ENCODE data around the gene DYNC1LI1. TPM values are rescaled to one million over a fixed set of nuclear protein-coding genes. Genes with fewer than 3 reads are reported as not detected.

The DYNC1LI1 gene
- 51.0 TPM for polyA plus RNA-seq (2013, experiment 1 of 2; ENCODE audit: insufficient read length)
- polyA plus RNA-seq (2013, experiment 2 of 2; ENCODE audit: insufficient read length) = 43.2 TPM

GRCh38 chr3:32570421-32571191, at the start of gene DYNC1LI1:
DYNC1LI1 (minus strand) TSS chr3:32570858; CDS start chr3:32570770, 88 bp downstream.
- peak; percentile 93 for DNase-seq

DNA sequence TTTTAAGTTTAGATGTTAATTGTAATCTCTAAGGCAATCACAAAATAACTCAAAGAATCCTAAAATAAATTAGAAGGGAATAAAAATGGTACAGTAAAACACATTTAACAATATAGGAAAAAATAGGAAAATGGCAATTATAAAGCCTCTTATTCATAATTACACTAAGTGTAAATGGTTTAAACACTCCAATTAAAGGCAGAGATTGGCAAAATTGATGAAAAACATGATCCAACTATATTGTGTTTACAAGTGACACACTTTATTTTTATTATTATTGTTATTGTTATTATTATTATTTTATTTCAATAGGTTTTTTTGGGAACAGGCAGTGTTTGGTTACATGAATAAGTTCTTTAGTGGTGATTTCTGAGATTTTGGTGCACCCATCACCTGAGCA, 48.7 kb upstream of the DYNC1LI1 start:
- DNase-seq = no peak

GRCh38 chr3:32616267-32616962, 45.8 kb upstream of the DYNC1LI1 start:
- DNase-seq = no peak

DNA sequence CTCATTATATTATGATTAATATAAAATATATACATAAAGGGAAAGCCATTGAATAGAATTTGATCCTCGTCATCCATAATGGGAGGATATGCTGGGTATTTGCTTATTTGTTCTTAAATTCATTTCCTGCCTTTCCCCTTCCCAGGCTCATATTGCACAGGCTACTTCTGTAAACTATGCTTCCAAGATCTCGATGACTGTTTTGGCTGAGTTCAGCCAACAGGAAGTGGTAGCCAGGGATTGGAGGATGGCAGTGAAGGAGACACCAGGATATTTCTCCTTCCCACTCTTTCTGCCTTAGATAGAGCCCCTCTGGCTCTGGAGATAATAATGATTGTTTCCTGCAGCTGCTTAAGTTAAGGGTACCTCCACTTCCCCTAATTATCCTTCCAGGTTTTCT, 44.3 kb upstream of the DYNC1LI1 start:
- DNase-seq = peak; percentile 52

GRCh38 chr3:32613183-32613582, 42.5 kb upstream of the DYNC1LI1 start:
- DNase-seq = no peak

- no peak for DNase-seq
Measured at GRCh38 chr3:32612547-32612946, 41.9 kb upstream of the DYNC1LI1 start.

- no peak for DNase-seq
Measured at GRCh38 chr3:32607522-32607921, 36.9 kb upstream of the DYNC1LI1 start.

DNA sequence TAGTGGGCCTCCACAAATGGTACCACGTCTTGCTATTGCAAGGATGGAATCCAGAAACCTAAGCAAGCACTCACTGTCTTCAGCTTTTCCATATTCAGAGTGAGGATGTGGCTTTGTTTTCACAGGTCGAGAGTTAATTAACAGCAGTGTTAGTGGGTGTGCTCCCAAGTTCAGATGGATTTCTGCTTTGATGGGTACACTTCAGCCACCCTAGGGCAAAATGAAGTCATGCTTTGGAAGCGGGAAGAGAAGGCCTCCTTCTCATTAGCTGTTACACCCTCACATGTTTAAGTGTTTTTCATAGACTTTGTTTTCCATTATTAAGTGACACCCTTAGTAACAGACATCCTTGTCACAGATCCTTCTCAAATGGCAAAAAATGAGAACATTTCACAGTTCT, 36.3 kb upstream of the DYNC1LI1 start:
- no peak for DNase-seq

GRCh38 chr3:32606277-32606676, 35.6 kb upstream of the DYNC1LI1 start:
- no peak for DNase-seq

GRCh38 chr3:32603064-32603463, 32.4 kb upstream of the DYNC1LI1 start:
- DNase-seq = no peak

DNA sequence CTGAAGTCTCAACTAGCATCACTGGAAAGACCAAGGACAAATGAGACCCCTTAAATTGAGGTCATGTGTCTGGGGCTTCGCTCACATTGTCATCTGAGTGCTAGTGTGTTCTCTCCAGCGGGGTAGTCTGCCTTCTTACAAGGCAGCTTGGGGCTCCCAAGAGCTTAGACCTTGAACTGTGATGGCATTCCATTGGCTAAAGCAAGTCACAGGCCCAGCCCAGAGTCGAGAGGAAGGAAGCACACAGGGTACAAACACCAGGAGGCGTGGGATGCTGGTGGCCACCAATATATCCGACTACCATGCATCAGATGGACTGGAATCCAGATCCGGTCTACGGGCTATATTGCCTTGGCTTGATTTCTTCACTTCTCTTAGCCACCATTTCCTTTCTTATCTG, 31.5 kb upstream of the DYNC1LI1 start:
- no peak for DNase-seq

- DNase-seq = no peak
Measured at GRCh38 chr3:32601722-32602121, 31.1 kb upstream of the DYNC1LI1 start.

GRCh38 chr3:32597656-32598055, 27.0 kb upstream of the DYNC1LI1 start:
- no peak for DNase-seq

DNA sequence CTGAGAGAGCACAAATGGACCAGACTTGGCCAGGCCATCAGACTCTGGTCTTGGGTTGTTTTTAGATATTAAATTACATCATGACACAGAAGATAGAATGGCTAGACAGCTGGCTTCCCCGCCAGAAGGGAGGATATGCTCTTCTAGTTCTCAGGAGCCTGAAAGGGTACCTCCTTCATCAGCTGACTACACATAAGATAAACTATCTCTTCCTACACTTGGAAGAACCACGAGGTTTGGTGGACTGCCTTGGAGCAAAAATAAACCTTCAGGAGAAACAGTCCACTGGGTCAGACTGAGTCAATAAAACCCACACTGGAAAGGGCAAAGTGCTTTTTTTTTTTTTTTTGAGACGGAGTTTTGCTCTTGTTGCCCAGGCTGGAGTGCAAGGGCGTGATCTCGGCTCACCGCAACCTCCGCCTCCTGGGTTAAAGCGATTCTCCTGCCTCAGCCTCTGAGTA, 26.3 kb upstream of the DYNC1LI1 start:
- DNase-seq = peak; percentile 17

DNA sequence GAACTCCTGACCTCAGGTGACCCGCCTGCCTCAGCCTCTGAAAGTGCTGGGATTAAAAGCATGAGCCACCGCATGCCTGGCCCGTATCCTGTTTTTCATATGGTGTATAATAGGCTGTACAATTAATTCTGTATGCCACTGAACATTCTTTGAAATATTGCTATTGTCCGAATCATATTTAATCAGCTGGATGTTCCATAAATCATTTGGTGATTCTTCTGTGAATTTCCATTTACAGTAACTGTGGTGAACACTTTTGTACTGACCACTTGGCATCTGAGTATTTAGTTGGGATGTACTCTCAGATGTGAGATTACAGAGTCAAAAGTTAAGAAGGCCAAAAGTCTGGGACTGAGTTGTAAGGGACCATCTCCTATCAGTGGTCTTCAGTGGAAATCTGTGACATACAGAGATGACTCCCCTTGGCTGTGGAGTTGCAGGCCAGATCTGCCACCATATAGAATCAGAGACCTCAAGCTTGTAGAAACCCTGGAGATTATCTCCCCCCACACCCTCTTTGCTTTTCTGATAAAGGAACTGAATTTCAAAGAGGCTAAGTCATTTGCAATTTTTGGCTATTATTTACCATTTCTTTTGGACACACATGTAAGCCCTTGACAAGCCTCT, 25.7 kb upstream of the DYNC1LI1 start:
- DNase-seq = no peak

- DNase-seq = no peak
Measured at GRCh38 chr3:32595323-32595722, 24.7 kb upstream of the DYNC1LI1 start.

GRCh38 chr3:32593903-32594525, 23.4 kb upstream of the DYNC1LI1 start:
- peak; percentile 40 for DNase-seq

- no peak for DNase-seq
Measured at GRCh38 chr3:32592696-32593353, 22.2 kb upstream of the DYNC1LI1 start.

- no peak for DNase-seq
Measured at GRCh38 chr3:32592011-32592410, 21.4 kb upstream of the DYNC1LI1 start.

GRCh38 chr3:32591186-32591585, 20.5 kb upstream of the DYNC1LI1 start:
- DNase-seq = no peak

- DNase-seq = no peak
Measured at GRCh38 chr3:32586356-32586755, 15.7 kb upstream of the DYNC1LI1 start.

GRCh38 chr3:32584660-32585059, 14.0 kb upstream of the DYNC1LI1 start:
- DNase-seq = peak; percentile 12

All from fibroblast of skin of back (primary cell).